Esophagus (tissue), 2 donors: ENCODE data around the gene TCL1B. TPM values are rescaled to one million over a fixed set of nuclear protein-coding genes. Genes with fewer than 3 reads are reported as not detected.

Experiments
- H3K27ac ChIP-seq, 2 donors: one replicate each; pipeline ENCODE4 v1.5.1; 2013; ENCODE audit warnings: low read depth in 2 of 2, mild to moderate bottlenecking in 2 of 2, inconsistent platforms in 1 of 2, low read length in 1 of 2, moderate library complexity in 1 of 2
- H3K27me3 ChIP-seq, 2 donors: one replicate each; pipeline ENCODE4 v1.6.1; 2013; ENCODE audit warnings: low read length in 2 of 2, control low read depth in 1 of 2, mild to moderate bottlenecking in 1 of 2; ENCODE audit not compliant: insufficient read depth in 2 of 2, control insufficient read depth in 1 of 2
- H3K36me3 ChIP-seq, 2 donors: one replicate each; pipeline ENCODE4 v1.6.1; 2013; ENCODE audit warnings: low read length in 1 of 2; ENCODE audit not compliant: control insufficient read depth in 2 of 2, insufficient read depth in 2 of 2
- H3K4me1 ChIP-seq, 2 donors: one replicate each; pipeline ENCODE4 v1.6.1; 2013; ENCODE audit warnings: low read length in 1 of 2; ENCODE audit not compliant: control insufficient read depth in 2 of 2, insufficient read depth in 2 of 2
- H3K4me3 ChIP-seq, 2 donors: one replicate each; pipeline ENCODE4 v1.5.1; 2013; ENCODE audit warnings: low read length in 2 of 2, mild to moderate bottlenecking in 2 of 2, low read depth in 1 of 2, moderate library complexity in 1 of 2
- H3K9me3 ChIP-seq, 2 donors: one replicate each; pipeline ENCODE4 v1.6.1; 2013; ENCODE audit warnings: mild to moderate bottlenecking in 2 of 2, low read depth in 1 of 2, low read length in 1 of 2, moderate library complexity in 1 of 2; ENCODE audit not compliant: control insufficient read depth in 2 of 2, insufficient read depth in 1 of 2
- WGBS, 2 donors: extraction: QIAGEN DNeasy Blood & Tissue Kit; methylation state at CpG; one replicate each; pipeline ENCODE4 v1.1.7; 2013; 5-methylcytosine and 5-hydroxymethylcytosine counted together
- polyA plus RNA-seq, 2 donors: library from polyadenylated mRNA; stranded (reverse); fragments of 200-250 nt; gene quantifications; one replicate each; pipeline ENCODE4 v1.2.3, GENCODE V29; 2013
- donor health status: healthy with polysubstance abuse.
- donor health status: Bipolar disorder and iron deficiency.

The TCL1B gene
- polyA plus RNA-seq, 2 donors: not detected

DNA sequence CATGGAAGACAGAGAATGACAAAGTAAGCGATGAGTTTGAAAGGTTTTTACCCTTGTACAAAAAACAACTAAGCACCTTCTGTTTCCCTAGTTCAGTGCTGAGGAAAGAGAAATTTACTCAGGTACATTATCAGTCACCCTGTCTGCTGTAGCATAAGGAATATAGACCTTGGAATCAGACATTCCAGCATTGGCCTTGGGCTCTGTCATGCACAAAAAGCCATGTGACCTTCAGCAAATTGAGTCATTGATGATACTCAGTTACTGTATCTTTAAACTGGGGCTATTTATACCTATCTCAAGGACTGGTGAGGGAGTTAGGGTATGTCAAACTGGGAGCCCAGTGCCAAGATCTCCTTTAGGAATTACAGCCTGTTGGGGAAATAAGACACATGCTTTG lies 47.0 kb downstream of the TCL1B start:
- no peaks in the 10 kb centered on the region for H3K36me3 ChIP-seq
- no peaks in the 10 kb centered on the region for H3K4me1 ChIP-seq
- H3K9me3 ChIP-seq: no peaks in the 10 kb centered on the region
- H3K4me3 ChIP-seq: no peak overlapping the region
- H3K27ac ChIP-seq: no peak overlapping the region
- H3K27me3 ChIP-seq: no peaks in the 10 kb centered on the region
- whole genome bisulfite sequencing, 2 donors: 78 to 88% methylated on average over 1 of the region's 1 CpG

DNA sequence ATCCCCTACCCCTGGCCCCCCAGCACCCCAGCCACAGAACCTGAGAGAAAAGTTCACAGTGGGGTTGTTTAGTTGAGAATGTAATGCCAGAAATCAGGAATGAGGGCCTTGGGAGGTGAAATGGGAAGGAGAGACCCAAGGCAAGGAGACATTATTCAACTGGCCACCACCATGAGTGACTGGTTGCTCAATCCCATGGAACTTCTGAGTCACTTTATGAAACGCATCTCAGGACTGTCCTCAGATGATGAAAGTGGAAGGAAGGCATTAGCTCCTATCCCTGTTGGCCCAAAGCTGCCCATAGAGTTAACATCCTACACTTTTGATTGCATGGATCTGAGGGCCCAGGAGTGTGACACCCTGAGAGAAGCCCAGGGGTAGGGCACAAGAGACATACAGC lies 53.1 kb downstream of the TCL1B start:
- Histone ChIP-seq H3K4me1 (peaks cover 0 to 4% of the 10 kb centered on the region in 2 donors), H3K36me3 (no peaks in the 10 kb centered on the region), H3K9me3 (peaks cover 0 to 3% of the 10 kb centered on the region in 2 donors), H3K27me3 (no peaks in the 10 kb centered on the region), H3K27ac (no peak overlapping the region), H3K4me3 (no peak overlapping the region)
- whole genome bisulfite sequencing, 2 donors: 60 to 75% methylated on average over 1 of the region's 1 CpG

DNA sequence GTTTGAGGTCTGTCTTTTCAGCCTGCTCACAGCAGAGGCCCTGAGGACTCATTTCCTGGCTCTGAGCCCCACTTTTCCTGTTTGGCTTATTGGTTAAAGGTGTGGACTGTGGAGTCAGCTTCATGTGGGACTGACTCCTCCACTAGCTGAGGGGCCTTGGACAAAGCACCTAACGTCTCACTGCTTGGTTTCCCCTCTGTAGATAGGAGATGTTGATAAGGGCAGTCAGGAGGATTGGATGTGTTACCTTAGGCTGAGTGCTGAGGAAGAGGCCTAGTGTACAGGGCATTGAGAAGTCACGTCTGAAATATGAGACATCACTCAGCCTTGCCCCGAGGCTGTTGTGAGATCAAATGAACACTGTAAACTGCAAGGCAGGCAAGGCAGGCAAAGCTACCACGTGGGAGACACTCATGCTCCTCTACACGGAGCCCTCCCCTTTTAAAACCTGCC lies 54.8 kb downstream of the TCL1B start:
- H3K4me3 ChIP-seq: no peak overlapping the region
- 11 to 31% methylated on average over 5 of the region's 5 CpGs for WGBS, 2 donors
- no peaks in the 10 kb centered on the region for H3K36me3 ChIP-seq
- H3K27ac ChIP-seq: no peak overlapping the region
- no peaks in the 10 kb centered on the region for H3K27me3 ChIP-seq
- peaks cover 0 to 4% of the 10 kb centered on the region in 2 donors for H3K4me1 ChIP-seq
- H3K9me3 ChIP-seq: peaks cover 0 to 3% of the 10 kb centered on the region in 2 donors

DNA sequence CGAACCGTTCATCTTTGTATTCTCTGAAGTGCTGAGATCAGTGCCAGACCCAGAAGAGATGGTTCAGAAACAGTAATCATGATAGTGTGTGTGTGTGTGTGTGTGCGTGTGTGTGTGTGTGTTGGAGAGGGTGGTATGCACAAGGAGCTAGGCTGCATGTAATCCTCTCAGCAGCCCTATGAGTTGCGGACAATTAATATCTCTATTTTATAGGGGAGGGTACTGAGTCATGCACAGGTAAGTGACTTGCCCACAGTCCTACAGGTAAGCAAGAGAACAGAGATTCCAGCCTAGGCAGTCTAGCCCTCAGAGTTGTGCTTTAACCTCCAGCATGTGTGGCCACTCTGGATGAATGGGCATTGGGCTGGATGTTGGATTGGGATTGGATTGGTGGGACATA lies 55.6 kb downstream of the TCL1B start:
- Histone ChIP-seq H3K4me3 (no peak overlapping the region), H3K27me3 (no peaks in the 10 kb centered on the region), H3K27ac (no peak overlapping the region), H3K36me3 (no peaks in the 10 kb centered on the region), H3K4me1 (peaks cover 0 to 4% of the 10 kb centered on the region in 2 donors), H3K9me3 (peaks cover 0 to 3% of the 10 kb centered on the region in 2 donors)
- 86 to 88% methylated on average over 4 of the region's 4 CpGs for whole genome bisulfite sequencing, 2 donors

Other genes starting within 250 kb of the TCL1B start
- gene SYNE3, start 169.8 kb upstream of the TCL1B start, polyA plus RNA-seq: under 1 TPM; 0.48 to 0.73 TPM
- 10 to 100 TPM; 24.2 to 28.3 TPM for gene GLRX5, start 151.4 kb upstream of the TCL1B start, polyA plus RNA-seq
- gene TCL1A, start 27.7 kb downstream of the TCL1B start, polyA plus RNA-seq: not detected
- gene TUNAR, start 190.4 kb downstream of the TCL1B start, polyA plus RNA-seq: under 1 TPM in 1 of 2 donors, not detected in 1; 0.01 TPM